Cerebellar cortex (tissue), 1 donor: ENCODE data around the gene PSME4.
"Not testable (repeated sequence)": the region's sequence is repeated elsewhere in the genome, so short reads cannot be mapped to it uniquely, and the experiment has no call there.

Experiments used
- DNase-seq: peaks from one replicate; pipeline ENCODE4 v3.0.0-alpha.2; 2015; ENCODE audit warnings: low spot score

PSME4 gene

GRCh38 chr2:53964987-53965687 is 5.7 kb downstream of the PSME4 start:
- no peak for DNase-seq

GRCh38 chr2:53964257-53964952 is 6.4 kb downstream of the PSME4 start:
- no peak for DNase-seq

- DNase-seq = not testable (repeated sequence)
Measured at GRCh38 chr2:53961478-53962216, 9.1 kb downstream of the PSME4 start.

DNA sequence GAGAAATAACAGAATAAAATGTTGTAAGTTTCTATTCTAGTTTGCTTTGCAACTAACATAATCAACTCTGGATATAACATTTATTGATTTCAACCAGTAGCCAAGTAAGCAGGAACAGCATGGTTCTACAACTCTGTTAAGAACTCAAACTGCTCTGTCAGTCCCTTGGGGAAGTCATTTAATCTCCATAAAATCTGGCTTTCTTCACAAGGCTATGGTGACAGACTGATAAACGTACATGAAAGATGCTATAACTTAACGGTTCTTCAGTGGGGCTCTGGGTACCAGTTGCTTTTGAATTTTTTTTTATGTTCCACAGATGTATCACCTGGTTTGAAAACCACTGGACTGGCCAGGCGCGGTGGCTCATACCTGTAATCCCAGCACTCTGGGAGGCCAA is 10.3 kb downstream of the PSME4 start:
- no peak for DNase-seq

- DNase-seq = no peak
Measured at GRCh38 chr2:53958443-53958842, 12.3 kb downstream of the PSME4 start.

GRCh38 chr2:53952519-53952918 is 18.3 kb downstream of the PSME4 start:
- no peak for DNase-seq

DNA sequence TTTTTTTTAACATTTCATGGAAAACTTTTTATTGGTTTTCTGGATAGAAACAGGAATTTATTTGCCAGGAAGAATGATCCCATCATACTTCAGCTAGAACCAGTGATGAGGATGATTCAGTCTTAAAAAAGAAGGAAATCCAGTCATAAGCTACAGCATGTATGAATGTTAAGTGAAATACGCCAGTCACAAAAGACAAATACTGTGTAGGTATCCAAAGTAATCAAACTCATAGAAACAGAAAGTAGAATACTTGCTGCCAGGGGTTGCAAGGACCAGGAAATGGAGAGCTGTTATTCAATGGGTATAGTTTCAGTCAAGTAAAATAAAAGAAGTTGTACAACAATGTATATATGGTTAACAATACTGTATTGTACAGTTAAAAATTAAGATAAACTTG is 21.3 kb downstream of the PSME4 start:
- DNase-seq = no peak

- no peak for DNase-seq
Measured at GRCh38 chr2:53945538-53945937, 25.3 kb downstream of the PSME4 start.

DNA sequence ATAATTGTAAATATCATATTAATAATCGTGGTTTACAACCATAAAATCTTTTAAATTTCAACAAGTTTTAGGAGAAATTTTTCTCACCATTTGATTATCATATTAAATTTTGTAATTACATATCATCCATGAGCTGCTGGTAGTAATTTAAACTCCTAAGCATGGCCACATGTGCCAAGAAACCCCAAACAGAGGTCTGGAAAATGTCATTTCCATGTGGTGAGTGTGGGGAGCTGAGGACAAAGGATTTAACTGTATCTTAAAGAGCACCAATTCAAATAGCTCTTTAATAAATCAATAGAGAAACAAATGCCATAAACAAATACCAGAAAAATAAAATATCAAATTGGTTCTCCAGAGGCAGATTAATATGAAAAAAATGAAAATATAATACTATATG is 26.3 kb downstream of the PSME4 start:
- DNase-seq = no peak

DNA sequence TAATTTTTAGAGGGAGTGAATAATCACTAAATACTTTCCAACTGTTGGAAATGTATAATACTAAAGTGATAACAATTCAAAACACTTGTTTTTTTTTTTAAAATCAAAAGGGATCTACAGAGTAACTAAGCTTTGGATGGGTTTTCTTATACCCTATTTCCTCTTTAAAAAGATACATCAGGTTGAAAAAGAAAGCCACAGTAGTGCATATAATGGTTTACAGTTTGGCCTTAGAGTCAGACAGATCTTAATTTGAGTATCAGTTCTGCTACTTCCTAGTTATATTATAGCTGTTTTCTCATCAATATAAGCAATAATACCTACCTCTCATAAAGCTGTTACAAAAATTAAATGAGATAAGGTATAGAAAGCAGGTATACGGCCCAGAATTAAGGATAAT is 28.5 kb downstream of the PSME4 start:
- DNase-seq = no peak

- DNase-seq = no peak
Measured at GRCh38 chr2:53941749-53942148, 29.0 kb downstream of the PSME4 start.

DNA sequence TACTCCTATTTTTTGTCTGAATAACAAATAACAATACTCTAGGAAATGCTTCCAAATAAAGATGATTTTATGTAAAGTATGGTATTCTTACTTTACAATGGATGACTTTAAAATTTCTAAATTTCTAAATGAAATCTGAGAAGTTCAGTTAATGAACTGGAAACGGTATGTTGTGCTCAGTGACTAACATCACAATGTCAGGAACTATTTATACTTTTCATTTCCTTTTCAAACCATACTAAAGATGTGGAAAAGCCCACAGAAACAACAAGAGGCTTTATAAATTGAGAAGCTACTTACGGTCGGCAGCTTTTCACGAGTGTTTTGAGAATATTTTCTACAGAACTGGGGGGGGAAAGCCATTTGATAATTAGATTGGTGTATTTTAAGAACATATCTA is 31.1 kb downstream of the PSME4 start:
- no peak for DNase-seq

GRCh38 chr2:53938904-53939303 is 31.9 kb downstream of the PSME4 start:
- DNase-seq = no peak

DNA sequence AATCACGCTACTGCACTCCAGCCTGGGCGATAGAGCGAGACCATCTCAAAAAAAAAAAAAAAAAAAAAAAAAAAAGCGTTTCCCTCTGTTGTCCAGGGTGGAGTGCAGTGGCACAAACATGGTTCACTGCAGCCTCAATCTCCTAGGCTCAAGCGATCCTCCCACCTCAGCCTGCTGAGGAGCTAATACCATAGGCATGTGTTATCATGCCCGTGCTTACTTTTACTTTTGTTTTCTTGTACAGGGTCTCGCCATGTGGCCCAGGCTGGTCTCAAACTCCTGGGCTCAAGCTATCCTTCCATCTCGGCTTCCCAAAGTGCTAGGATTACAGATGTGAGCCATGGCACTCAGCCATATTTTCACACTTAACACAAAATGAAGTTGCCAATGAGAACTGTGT is 37.5 kb downstream of the PSME4 start:
- DNase-seq = no peak

- not testable (repeated sequence) for DNase-seq
Measured at GRCh38 chr2:53926321-53926720, 44.5 kb downstream of the PSME4 start.

GRCh38 chr2:53913721-53914120 is 57.1 kb downstream of the PSME4 start:
- DNase-seq = no peak

GRCh38 chr2:53911434-53912189 is 59.2 kb downstream of the PSME4 start:
- DNase-seq = no peak

- no peak for DNase-seq
Measured at GRCh38 chr2:53907582-53907981, 63.2 kb downstream of the PSME4 start.

GRCh38 chr2:53905396-53905795 is 65.4 kb downstream of the PSME4 start:
- no peak for DNase-seq

DNA sequence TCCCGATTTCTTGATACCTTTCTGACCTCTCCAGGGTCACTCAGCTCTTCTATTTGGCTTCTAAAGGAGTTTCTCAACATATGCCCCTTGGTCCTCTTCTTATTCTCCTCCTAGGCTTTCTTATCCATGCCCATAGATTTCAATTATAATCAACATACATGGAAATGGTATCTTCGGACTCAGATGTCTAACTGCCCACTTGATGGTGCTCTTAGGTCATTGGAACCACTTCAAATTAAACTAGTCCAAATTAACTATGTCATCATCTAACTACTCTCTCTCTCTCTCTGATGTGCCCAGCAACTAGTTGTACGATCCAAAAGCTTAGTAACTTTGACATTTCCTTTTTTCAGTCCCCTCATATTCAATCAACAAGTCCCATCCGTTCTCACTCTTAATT is 67.8 kb downstream of the PSME4 start:
- no peak for DNase-seq

DNA sequence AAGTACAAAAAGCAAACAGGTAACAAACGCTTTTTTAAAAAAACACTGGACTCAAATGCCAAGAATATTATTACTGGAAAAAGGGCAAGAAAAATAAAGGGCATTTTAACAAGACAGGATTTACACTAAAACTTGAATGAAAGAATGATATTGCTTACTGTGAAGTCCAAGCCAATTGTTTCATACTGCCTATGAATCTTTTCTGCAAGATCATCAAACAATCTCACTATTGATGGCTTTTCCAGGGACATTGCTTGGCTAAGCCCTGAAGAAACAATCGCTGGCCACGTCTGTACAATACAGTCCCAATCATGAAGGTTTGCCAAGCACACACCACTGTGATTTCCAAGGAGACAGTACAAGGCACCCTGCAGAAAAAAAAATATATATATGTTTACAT is 69.6 kb downstream of the PSME4 start:
- DNase-seq = no peak

DNA sequence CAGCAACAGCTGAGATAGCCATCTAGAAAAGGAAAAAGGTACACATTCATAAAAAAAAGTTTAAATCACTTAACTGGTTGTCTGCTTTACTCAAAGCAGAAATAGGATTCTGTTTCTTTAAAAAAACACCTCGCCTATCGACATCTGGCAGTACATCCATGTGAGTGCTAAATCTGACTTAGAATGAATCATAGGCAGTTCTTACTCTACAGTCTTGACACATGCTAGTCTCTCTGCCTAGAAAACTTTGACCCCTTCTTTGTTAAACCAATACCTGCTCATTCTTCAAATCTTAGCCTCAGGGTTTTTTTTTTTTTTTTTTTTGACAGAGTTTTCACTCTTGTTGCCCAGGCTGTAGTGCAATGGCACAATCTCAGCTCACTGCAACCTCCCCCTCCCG is 73.9 kb downstream of the PSME4 start:
- no peak for DNase-seq
